GF-D8 (cell line): ENCODE measurements around the gene ZNF354B.
A peak's percentile ranks its signal among the peaks of the same experiment; 100 is the strongest.
"Not testable (repeated sequence)": the region's sequence is repeated elsewhere in the genome, so short reads cannot be mapped to it uniquely, and the experiment has no call there.

ENCODE experiments used
- DNase-seq: peaks from one replicate; lab custom pipeline; 2025; lab: John Stamatoyannopoulos, UW

The ZNF354B gene

DNA sequence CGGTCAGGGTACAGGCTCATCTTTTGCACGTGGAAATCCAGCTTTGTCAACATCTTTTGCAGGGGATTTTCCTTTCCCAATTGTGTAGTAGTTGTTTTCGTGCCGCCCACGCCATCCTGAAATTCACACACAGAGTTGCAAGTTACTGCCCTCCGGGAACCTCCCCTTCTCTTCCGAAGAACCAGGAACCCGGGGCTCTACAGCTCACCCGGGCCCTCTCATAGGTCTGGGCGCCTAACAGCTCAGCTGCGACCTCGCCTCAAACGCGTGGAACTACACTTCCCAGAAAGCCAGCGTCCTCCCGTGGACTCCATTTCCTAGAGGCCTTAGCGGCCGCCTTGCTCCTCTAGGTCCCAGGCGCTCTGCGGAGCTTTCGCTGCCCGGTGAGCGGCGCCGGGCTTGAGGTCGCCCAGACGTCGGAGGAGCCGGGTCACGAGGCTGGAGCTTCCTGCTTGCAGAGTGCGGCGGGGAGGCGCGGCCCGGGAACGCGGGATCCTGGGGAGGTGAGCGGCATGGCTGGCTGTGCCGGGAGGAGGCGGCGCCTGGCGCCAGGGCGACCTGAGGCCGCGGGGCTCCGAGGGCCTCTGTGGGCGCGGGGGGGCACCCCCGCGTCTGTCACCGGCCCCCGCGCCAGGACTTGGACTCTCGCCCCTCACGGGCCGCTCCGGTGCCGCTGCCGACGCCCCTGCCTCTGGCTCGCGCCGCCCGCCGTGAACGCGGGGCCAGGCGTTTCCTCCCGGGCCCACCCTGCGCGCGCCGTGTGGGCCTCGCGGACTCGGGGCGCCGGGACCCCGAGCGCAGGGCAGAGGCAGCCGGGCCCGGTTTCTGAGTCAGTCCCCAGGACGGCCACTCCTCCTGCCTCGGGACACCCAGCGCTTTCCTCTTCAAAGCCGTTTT, at the start of gene ZNF354B:
Gene ZNF354B (plus strand): TSS at position 329 of the 897 bp plus-strand sequence. CDS start 1,095 bp downstream, outside the sequence.
- DNase-seq: peak; percentile 84

DNA sequence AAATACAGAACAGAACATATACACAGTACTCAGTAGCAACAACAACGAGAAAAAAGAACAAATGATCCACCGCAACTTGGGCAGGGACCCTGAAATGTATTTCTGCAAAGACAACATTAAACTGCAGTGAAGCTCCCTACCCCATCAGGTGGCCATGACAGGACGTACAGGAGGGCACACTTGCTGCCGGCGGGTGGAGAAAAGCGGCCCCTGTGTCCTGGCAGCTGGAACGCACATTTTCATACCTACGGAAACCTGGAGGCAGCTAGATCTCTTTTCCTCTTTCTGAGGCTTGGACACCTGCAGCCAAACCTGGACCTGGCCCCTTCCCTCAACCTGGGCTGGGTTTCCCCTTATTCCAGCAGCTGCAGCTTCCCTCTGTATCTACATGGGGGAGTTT, 42.2 kb upstream of the ZNF354B start:
- no peak for DNase-seq

DNA sequence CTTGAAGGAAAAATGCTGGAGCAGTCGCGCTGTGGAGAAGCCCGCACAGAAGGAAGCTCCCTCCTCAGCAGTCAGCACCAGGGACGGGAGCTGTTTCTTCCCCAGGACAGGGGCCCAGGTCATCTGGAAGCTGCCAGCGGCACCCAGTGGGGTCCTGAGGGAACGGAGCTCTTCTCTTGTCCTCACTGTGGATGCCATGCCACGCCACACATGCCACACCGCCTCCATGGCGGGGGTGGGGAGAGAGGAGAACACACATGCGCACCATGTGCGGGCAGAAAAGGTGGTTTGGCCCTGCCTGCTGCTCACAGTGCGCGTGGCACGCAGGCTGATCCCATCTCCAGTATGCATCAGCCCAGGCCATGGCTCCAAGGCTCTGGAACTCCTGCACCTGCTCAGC, 41.7 kb upstream of the ZNF354B start:
- no peak for DNase-seq

DNA sequence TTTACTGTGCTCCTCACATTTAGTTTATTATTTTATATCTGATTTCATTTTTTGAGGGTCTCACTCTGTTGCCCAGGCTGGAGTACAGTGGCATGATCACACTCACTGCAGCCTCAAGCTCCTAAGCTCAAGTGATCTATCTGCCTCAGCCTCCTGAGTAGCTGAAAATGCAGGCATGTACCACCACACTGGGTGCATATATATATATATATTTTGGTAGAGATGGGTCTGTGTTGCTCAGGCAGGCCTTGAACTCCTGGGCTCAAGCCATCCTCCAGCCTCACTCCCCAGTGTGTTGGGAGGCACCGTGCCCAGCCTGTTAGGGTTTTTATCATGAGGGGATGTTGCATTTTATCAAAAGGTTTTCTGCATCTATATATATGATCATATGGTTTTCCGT, 39.8 kb upstream of the ZNF354B start:
- no peak for DNase-seq

DNA sequence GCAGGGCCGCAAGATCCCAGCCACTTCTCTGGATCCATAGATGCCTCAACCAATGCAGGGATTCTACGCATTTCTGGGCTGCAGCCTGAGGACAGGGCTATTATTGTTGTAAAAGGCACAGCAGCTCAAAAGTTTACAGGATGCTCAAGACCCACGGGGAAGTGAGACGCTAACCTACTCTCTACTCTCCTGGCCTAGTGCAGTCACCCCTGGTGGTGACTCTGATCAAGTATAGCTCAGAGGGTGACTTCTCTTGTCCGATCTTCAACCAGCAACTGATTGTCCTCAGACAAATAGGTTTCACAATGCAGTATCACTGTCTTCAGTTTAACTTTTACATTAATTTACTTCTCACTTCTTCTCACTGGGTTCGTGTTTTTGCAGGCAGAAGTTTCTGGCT, 34.3 kb upstream of the ZNF354B start:
- DNase-seq: no peak

DNA sequence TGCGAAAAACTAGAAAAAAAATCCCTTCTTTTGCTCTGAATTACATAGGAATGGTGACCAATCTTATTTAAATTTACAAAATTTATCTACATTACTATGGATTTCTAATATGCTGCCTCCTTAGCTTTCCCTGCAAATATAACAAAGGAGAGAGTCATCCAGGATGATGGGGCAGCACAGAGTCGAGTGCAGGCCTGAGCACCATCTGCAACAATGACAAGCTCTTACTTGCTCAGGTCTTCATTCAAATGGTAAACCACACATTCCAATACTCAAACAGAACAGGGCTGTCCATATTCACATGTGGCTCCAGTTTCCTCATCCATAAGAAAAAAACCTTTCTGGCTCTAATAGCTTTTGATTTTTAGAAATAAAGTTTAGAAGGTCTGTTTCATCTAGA, 33.5 kb upstream of the ZNF354B start:
- DNase-seq: no peak

DNA sequence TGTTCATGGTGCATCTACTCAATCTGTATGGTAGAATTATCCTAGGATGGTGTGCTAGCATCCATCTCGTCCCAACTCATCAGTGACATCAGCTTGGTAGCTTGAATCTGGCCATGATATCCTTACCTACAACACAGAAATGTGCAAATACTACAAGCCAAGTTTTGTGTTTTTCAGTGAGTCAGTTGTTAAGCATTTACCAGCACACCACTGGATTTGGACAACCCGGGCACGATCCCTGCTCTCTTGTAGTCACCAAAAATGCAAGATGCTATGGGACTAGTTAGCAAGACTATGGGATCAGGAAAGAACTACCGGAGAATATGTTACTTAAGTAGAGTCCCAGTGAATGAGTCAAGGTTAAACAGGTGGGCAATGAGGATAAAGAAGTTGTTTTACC, 32.1 kb upstream of the ZNF354B start:
- no peak for DNase-seq

DNA sequence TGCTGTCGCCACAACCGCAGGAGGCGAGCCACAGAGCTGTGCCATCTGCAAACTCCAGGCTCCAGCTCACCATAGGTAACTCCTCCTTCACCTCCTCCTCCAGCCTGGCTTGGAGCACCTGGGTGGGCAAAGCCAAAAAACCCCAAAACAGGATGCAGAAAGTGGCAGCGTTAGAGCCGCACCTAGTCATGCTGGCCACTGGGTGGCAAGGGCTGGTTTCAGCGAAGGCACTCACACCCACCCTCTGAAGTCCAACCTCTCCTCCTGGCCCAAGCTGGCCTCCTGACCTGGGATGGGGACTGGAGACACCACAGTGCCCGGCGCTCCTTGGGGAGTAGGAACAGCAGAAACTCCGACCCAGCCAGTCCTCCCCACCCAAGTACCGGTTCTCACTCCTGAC, 28.7 kb upstream of the ZNF354B start:
- DNase-seq: no peak

DNA sequence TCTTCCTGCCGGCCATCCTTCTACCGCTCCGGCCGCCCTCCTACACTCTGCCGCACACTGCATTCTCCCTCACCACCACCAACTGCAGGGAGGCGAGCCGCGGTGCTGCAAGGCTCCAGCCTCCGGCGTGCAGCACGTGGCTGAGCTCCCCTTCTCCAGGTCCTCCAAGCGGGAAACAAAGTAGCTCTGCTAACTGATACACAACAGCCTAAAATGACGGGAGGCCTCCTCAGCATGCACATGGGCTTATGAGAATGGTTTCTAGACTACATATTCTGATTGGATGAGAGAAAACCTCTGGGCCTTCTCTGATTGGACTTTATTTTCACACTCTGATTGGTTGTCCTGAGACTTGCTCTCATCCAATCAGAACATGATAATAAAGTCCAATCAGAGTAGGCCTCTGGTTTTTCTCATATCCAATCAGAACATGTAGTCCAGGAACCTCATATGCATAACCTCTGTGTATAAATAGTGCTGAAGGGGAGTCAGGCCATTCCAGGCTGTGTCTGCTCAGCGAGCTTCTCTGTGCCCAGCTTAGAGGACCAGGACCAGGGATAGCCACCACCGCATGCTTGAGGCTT, 27.0 kb upstream of the ZNF354B start:
- no peak for DNase-seq

DNA sequence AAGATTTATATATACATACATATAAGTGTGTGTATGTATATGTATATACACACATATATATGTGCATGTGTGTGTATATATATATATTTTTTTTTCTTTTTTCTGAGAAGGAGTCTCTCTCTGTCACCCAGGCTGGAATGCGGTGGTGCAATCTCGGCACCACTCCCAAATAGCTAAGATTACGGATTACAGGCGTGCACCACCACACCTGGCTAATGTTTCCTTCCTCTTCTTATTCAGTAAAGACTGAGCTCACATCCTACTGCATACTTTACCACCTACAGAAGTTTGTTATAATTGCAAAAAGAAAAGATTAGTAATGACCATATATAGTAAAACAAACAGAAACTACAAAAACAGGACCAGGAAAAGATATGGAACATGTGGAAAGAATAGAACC, 23.1 kb upstream of the ZNF354B start:
- DNase-seq: no peak

DNA sequence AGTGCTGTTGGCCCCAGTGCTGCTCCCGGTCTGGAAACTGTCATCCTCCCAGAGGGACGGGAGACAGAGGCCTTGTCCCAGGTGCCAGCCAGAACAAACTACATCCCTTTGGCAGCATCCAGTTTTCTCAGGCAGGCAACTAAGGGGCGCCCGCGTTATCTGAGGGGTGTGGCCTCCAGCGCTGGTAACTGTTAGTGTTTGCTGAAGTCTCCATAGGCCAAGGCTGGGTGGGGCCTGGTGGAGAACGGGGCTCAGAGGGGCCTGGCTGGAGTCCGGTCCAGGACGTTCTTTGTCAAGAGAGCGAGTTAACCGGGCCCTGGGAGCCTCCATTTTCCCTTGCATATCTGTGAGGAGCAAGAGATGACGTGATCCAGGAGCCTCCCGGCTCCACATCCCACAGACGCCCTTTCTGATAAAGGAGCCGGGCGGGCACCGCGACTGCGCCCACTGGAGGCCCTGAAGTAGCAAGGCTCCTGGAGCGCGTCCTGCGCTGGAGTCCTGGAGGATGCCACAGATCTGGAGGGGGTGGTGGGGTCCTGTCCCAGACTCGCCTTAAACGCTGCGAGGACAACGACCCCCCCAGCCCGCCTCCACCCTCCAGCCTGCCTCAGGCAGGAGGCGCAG, 20.9 kb upstream of the ZNF354B start:
- DNase-seq: not testable (repeated sequence)

DNA sequence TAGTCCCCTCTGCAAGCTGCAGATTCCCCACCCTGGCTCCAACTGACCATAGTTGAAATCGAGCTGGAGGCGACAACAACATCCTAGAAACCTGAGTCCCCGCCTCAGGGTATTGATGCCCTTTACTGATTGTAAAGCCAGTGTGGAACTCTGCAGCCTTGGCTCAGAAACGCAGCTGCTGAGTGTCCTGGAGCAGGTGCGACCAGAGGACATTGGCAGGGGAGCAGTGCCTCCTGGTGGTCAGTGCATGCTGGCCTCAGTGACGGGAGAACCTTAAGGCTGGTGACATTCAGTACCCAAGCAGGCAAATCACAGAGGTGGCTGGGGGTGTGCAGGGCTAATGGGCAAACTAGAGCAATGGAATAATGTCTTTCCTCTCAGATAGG, 20.4 kb upstream of the ZNF354B start:
- no peak for DNase-seq

DNA sequence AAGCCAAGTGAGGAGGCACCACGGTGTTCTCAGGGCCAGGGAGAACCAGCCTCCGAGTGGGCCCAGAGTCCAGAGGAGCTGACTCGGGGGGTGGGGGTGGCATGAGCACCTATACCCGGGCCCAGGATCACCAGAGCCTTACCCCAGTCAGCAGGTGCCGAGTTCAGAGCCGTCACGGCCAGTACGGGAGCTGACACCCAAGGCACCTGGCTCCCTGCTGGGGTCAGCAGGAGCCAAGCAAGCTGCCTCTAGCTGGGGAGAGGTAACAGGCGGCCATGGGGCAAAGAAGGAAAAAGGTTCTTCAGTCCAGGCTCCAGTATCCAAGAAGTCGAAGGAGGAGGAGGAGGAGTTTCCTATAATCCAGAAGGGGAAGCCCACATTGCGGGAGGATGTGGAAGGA, 19.4 kb upstream of the ZNF354B start:
- not testable (repeated sequence) for DNase-seq

DNA sequence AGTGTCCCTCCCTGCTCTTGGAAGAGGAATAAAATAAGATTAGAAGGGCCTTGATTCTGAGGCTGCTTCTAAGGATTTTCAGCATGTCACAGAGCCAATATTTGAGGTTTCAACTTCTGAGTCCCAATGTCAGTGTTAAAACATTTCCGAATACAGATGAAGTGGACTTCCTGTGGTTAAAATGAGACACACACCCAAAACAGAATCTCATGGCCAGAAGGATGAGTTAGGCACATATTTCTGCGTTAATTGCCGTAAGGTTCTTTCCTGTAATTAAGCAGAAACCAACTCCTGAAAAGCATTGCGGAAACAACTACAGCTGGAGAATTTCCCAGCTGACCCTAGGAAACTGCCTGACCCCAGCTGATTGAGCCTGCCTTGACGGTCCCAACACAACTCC, 10.4 kb upstream of the ZNF354B start:
- no peak for DNase-seq

DNA sequence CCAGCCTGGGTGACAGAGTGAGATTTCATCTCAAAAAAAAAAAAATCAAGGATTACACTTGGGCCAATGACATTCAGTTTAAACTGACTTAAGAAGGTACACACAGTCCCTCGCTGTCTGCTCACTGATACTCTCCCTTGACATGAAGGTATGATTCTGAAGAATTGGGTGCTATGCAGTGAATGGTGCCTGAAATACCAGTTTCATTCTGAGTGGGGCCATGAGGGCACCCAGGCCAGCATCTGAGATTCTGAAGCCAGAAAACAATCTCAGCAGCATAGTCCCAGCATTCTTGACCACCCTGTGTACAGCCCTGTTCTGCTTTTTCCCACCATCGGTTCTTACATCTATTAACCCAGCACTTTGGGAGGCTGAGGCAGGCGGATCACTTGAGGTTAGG, 7.8 kb upstream of the ZNF354B start:
- no peak for DNase-seq

DNA sequence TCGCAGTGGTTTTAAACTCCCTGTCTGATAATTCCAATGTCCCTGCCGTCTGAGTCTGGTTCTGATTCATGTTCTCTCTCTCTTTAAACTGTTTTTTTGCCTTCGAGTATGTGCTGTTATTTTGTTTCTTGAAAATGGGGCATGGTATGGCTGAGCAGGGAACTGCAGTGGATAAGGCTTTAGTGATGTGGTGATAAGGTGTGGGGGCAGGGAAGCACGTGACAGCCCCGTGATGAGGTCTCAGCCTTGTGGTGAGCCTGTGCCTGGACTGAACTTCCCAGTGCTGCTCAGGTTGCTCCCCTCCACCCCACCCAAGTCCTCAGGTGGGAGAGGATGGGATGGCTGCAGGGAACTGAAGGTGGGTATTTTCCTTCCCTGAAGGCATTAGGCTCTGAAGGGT, 5.5 kb upstream of the ZNF354B start:
- no peak for DNase-seq

DNA sequence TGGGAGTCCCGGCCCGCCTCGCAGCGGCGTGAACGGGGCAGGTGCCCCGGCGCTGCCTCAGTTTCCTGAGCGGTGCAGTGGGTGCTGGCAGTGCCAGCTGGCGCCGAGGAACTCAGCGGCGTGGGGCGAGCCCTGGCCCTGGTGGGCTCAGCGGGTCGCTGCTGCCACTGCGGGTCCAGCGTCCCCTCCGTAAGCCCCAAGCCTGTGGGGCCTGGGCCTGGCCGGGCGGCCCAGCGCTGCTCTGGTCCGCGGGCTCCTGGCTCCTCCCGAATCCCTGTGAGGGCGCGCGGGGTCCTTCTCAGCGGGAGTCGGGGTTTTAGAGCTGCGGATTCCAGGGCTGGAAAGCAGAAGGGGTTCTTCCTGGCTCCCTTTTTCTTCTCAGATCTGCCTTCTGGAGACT, 862 bp downstream of the ZNF354B start:
- not testable (repeated sequence) for DNase-seq

DNA sequence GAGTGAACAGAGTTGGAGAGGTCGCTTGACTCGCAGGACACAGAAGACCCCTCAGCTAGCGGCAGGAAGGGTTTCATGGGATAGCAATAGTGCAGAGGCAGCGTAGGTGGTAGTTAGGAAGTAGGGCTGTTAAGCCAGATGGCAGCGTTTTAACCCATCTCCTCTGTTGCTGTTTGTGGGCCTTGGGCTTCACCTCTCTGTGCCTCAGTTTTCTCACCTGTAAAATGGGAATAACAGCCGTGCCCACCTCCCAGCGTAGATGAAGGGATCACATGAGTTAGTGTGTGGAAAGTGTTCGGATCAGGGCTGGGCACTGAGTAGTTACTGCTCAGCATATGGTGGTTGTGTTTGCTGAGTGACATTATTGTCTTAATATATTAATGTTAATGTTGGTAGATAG, 1.9 kb downstream of the ZNF354B start:
- no peak for DNase-seq

DNA sequence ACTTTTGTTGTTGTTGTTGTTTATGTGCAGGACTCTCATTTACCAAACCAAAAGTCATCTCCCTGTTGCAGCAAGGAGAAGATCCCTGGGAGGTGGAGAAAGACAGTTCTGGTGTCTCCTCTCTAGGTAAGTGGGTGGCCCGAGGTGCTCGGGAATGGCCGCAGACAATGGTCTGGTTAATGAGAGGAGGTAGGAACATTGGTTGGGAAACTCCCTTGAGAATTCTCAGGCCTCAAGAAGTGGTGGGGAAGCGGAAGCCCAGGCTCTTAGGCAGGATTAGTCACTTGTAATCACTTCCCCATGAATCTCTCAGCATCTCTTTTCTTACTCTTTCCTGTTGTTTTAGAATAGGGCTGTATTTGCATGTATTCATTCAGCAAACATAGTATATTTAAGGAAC, 7.2 kb downstream of the ZNF354B start:
- no peak for DNase-seq

DNA sequence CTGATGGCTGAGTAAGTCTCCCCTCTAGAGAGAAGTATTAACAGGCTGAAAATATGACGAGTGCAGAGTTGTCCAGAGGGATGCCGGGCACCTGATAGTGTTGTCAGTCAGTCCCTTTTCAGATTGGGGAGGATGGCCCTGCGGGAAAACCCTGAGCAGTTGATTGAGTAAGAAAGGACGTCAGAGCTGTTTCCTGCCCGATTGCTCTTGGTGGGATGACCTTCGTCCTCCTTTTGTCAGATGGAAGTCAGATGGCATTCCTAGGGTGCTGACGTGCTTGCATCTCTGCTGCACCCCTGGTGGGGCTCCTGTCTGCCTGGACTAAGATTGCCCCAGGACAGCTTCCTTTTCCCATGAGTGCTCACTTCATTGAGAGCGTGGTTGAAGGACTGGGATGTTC, 9.8 kb downstream of the ZNF354B start:
- DNase-seq: no peak

DNA sequence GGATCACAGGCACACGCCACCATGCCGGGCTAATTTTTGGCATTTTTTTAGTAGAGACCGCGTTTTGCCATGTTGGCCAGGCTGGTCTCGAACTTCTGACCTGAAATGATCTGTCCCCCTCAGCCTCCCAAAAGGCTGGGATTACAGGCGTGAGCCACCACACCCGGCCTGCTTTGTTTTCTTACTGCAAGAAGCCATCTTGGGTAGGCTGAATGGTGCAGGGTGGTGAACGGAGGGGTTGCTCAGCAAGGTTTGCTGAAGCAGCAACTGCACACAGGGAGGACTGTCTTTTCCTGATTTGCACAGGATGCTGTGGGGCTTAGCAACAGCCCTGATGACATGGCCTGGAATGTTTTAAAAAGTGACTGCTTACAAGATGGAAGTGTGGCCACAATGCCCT, 10.7 kb downstream of the ZNF354B start:
- no peak for DNase-seq

DNA sequence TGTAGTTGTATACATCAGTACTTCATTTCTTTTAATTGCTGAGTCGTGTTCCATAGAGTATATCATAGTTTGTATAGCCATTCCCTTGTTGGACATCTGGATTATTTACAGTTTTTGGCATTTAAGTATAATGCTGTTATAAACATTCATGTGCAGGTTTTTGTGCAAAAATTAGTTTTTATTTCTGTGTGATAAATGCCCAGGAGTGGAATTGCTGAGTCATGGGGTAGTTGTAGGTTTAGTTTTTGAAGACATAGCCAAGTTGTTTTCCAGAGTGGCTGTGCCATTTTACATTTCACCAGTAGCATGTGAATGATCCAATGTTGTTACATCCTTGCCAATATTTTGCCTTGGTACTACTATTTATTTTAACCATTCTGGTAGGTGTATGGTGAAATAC, 12.5 kb downstream of the ZNF354B start:
- no peak for DNase-seq

DNA sequence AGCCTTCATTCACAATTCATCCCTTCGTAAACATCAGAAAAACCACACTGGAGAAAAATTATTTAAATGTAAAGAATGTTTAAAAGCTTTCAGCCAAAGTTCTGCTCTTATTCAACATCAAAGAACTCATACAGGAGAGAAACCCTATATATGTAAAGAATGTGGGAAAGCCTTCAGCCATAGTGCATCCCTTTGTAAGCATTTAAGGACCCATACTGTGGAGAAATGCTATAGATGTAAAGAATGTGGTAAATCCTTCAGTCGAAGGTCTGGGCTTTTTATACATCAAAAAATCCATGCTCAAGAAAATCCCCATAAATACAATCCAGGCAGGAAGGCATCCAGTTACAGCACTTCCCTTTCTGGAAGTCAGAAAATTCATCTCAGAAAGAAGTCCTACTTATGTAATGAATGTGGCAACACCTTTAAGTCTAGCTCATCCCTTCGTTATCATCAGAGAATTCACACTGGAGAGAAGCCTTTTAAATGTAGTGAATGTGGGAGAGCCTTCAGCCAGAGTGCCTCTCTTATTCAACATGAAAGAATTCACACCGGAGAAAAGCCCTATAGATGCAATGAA, 23.5 kb downstream of the ZNF354B start:
- DNase-seq: not testable (repeated sequence)
